HG03520 (cell line): ENCODE measurements around the gene MTHFS.
"Not testable (repeated sequence)": the region's sequence is repeated elsewhere in the genome, so short reads cannot be mapped to it uniquely, and the experiment has no call there.

Experiments
- ATAC-seq: cut with Tn5 transposase; IDR thresholded peaks from one replicate; pipeline ENCODE4 v1.9.1; 2021; ENCODE audit warnings: mild to moderate bottlenecking, moderate library complexity; ENCODE audit not compliant: unreplicated experiment

Gene MTHFS

DNA sequence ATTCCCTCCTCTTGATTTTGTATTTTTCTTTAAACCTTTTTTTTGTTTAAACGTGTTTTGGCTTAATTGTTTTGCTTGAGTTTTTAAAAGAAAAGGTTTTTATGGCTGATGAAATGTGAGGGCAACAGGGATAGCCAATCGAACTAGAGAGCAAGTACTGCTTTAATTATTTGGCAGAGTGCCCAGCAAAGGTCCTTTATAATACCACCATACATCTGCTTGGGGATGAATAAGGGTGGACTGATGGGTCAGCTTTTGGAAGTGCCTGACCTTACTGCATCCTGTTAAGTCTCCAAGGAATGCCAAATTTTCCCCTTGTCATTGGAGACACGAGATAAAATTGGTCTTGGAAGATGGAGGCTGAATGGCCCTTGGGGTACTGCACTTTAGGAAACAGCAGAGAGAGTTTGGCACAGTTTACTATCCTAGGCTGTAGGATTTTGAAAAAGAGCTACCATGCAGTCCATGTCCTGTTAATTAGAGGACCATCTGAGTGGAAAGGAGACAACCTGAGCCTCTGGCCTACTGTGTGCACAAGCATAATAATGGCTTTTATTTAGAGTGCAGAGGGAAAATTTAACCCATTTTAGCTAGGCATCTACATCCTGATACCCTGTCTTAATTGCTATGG lies 19.8 kb upstream of the MTHFS start:
- no peak for ATAC-seq

DNA sequence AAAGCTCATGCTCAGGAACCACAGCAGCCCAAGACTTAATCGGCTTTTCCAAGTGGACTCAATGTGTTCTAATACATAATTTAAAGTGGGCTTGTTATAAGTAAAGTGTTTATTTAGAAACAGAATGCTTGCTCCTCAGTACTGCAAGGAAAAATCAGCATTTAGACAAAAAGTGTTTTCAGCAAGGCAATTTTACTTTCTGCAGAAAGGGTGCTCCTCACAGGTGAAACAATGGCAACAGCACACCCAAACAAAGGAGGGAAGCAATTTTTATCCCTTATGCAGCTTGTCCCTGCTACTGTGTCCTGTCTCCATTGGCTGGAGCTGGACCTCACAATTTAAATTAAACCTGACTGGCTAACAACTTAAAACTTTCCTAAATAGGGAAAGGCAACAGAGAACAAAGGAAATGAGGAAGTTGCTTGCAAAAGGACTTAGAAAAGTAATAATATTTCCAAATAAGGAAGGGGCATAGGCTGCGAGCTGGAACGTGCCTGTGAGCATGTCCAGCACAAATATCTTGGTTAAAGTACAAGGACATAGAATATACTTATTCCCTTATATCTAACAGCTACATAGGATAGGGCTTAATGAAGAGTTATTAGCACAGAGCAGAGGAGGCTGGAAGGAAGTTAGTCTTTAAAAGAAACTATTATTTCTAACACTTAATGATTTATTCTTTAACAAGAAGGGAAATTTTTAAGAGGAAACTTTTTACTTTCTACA lies 19.1 kb upstream of the MTHFS start:
- ATAC-seq: not testable (repeated sequence)

DNA sequence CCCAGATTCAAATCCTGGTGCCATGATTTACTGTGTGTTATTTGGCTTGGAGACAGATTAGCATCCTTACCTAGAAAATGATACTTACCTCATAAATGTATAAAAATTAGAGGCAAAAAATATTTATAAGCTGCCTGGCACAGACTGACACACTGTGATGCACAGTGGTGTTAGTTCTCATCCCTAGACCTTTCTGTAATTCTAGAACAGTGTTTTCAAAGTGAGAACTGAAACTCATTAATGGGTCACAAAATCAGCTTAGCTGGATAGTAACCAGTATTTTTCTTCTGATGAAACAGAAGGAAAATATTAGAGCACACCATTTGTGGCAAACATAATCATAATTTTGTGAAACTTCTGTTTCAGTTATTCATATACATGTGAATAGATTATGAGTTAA lies 17.9 kb upstream of the MTHFS start:
- ATAC-seq: no peak

DNA sequence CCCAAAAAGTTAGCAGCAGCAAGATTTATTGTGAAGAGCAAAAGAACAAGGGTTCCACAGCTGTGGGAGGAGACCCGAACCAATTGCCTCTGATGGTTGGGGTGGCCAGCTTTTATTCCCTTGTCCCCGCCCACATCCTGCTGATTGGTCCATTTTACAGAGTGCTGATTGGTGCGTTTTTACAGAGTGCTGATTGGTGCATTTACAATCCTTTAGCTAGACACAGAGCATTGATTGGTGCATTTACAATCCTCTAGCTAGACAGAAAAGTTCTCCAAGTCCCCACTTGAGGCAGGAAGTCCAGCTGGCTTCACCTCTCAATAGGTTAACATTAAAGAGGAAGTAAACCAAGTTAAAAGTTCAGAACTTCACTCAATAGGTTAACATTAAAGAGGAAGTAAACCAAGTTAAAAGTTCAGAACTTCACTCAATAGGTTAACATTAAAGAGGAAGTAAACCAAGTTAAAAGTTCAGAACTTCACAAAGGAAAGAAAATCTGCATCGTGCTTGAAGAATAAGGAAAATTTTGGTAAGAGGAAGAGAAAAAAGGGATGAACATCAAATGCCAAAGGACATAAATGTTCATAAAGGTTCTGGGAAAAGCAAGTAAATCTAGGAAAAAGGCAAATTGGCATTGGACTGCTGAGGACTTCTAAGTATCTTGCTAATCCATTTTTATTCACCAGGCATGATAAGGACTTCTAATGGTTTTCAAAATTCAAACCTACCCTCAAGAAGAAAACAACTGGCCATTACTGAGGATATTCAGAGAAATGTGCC lies 12.9 kb upstream of the MTHFS start:
- not testable (repeated sequence) for ATAC-seq

DNA sequence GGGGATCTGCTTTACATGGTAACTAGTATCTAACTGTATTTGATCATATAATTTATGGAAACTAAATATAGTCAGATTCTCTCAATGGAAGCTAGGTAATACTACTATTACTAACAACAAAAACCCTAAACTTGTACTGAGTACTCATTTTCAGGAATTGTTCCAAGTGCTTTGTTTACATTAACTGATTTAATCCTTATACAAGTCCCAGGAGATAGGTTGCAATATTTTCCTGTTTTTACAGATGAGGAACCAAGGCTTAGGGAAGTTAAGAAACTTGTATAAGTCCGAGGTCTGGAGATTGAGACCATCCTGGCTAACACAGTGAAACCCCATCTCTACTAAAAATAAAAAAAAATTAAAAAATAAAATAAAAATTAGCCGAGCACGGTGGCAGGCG lies 7.5 kb upstream of the MTHFS start:
- no peak for ATAC-seq

DNA sequence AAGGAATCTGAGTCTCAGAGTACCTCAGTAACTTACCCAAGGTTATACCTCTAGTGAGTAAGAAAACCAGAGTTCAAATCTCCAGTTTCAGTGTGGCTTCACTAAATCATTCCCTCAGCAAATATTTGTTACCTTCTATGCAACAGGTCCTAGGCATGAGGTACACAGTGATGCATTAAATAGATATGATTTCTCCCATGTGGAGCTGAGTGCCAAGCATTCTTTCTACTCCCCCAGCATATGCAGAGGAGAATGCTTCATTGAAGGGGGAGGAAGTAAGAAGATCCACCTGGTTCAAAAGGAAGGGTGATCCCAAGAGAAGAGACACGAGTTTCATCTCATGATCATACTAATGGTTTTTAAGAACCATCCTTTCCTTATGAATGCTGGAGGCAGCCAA lies 6.8 kb upstream of the MTHFS start:
- ATAC-seq: no peak

DNA sequence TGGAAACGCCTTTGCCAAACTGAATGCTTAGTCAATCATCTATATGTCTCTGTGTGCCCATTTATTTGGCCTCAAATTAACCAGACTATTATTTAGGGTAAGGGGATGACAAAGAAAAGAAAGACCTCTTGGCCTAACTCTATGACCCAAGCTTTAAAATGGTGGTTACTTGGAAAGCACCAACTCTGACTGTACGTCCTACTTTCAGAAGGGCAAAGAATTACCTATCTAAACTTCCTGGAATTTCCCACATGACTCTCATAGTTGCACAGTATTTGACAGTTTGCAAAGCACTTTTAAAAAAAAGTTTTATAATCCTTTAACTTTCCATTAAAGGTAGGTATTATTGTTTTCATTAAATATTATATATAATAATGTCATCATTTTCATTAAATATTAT lies 6.3 kb upstream of the MTHFS start:
- no peak for ATAC-seq

DNA sequence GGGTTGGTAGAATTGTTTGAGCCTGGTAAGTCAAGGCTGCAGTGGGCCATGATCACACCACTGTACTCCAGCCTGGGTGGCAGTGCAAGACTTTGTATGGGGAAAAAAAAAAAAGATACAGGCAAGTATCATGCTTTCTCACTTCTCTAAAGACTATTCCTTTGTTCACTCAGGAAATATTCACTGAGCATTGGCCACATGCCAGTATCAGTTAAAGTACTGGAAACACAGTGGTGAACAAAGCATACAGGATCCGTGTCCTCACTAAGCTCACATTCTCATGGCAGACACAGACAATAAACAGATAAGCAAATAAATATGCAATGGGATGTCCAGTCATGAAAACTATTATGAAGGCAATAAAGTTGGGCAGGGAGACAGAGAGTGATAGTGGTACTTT lies 5.1 kb upstream of the MTHFS start:
- no peak for ATAC-seq

DNA sequence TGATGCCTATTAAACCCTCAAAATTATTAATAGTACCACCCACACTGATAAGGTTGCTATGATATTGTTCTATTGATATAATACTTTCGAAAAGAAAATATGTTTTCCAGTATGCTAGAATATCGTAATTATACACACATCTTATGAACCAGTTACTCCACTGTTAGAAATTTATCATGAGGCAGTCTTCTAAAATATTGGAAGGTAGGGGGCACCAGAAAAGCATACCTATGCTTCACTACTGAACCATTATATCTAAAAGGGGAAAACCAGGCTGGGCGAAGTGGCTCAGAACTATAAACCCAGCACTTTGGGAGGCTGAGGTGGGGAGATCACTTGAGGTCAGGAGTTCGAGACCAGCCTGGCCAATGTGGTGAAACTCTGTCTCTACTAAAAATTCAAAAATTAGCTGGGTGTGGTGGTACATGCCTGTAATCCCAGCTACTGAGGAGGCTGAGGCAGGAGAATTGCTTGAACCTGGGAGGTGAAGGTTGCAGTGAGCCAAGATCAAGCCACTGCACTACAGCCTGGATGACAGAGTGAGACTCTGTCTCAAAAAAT lies 4.1 kb upstream of the MTHFS start:
- not testable (repeated sequence) for ATAC-seq

DNA sequence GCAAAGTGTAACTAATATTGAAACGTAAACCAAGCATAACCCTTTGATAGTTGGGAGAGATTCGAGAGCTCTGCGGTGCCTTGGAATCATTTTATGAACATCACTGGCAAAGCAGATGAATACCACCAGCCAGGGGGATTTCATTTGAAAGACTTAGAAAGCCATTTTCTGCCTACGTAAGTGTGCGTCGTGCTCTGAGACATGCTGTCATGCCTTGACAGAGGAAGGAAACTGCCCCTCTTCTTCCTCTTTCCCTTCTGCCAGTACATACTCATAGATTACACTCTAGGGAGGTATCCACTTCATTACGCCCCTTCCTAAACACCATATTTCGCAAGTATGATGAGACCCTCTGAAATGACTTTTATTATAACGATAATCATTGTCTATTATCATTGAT lies 3.3 kb upstream of the MTHFS start:
- ATAC-seq: no peak

DNA sequence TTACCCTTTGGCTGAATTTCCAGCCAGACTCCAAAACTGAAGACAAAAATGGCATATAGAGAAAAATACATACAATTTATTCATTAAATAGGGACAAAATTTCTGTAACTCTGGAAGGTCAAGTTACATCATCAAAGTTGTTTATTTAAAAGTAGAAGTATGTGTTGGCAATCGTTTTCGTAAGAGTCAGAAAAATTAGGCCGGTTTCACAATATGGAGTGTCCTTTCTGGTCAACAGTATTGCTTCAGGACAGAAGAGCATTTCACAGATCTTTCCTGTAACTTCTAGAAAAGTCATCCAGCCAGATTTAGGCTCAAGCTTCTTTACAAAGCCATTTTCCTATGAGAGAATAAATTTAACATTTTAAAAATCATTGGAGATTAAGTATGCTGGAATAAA lies 2.0 kb upstream of the MTHFS start:
- ATAC-seq: not testable (repeated sequence)

DNA sequence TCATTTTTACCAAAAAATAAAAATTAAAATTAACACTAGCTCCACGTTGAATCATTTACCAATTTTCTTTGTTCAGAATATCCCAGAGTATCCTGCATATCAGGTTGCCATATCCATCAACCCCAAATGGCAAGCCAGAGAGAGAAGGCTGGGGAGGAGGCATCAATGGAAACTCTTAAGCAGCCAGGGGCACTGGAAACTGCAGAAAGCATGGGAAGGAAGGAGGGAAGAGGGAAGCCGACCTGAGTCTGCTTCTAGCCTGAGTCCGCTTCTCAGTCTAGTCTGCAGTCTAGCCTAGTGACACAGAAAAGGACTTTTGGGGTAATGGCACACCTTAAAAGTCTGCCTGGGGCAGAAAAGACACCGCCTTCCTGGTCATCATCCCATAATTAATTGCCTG lies 1.6 kb upstream of the MTHFS start:
- no peak for ATAC-seq

DNA sequence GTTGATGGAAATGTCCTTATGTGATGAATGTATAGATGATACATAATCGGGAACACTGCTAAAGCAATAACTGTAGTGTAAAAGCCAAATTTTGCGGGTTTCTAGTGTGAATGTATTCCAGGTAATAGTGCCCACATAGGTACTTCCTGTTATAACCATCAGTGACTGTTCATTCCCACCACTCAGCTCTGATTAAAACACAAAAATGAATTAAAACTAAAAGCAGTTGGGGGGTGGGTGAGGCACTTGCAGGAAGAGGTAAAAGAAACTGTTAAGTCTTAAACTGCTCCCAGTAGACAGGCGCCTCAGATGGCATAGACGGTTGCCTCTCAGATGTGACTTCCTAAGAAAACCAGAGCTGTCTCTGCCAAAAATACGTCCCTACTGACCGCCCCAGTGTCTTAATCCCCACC lies 893 bp upstream of the MTHFS start:
- ATAC-seq: no peak

DNA sequence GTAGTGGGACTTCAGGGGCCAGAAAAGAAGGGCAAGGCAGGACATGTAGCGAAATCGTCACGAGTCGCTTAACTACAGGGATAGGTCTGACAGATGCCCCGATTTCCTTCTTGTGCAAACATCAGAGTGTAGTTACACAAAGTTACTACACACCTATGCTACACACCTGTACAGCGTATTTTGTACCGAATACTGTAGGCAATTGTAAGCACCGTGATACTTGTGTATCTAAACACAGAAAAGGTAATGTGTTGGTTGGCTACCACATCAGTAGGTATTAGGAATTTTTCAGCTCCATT lies 515 bp upstream of the MTHFS start:
- no peak for ATAC-seq

DNA sequence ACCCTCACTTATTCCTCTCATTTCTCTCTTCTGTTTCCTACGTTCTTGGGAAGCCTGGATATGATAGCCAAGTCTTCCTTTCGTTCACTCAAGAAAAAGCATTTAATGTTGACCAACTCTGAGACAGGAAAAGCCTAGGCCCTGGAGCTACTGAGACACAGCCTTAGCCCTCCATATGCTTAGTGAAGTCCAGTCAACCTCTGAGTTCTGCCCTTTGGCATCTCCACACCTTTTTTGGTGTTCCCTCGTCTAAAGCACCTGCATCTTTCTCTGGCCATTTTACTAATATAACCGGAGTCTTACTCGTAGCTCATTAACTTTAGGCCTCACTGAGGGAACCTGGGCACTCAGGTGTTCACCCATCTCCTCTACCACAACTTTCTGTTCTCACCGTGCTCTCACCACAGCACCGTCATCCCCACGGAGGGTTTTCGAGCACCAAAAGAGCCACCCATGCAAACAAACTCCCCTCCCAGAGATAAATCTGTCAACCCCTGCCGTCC lies 632 bp downstream of the MTHFS start:
- no peak for ATAC-seq

DNA sequence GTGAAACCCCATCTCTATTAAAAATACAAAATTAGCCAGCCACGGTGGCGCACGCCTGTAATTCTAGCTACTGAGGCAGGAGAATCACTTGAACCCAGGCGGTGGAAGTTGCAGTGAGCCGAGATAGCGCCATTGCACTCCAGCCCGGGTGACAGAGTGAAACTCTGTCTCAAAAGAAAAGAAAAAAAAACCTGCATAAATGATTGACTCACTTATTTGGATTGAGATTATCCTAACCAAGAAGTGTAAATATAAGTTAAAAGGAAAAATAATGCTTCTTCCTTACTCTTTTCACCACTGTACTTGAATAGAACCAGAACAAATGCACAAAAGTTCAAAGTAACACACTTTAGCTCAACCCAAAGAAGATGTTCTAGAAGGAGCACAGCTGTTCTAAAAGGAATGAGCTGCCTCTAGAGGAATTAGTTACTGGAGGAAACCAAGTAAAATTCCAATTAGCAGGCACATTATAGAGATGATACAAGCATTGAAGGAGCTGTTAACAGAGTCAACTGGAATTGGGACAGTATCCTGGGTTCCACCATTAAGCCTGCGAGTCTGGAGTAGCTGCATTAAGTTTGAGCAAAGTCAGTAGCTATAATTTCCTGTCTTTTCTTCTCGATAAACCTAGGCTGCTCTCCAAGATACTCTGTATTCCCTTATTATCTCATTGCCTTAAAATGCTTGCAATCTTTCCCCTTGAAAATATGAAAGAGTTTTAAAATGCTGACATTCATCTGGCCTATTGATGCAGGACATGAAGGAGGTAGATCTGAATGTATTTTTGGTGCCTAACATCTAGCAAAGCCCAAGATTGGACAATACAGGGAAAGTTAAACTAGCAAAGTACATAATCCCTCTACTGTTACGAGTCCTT lies 9.5 kb downstream of the MTHFS start:
- no peak for ATAC-seq

DNA sequence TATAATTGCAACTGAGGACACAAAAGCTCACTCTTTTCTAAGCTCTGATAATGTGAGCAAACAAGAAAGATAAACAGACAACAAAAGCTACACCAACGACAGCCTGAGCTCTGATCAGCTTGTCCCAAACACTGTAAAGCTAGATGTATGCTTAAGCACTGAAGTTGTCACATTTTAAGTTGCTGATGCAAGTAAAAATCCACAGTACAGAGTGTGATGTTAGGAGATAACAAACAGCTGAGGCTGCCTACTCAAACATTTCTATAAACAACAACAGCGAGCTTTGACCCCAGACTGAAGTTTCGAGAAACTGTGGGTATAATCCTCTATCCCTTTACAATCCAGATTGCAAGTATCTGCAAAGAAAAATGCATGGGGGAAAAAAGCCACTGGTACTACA lies 10.7 kb downstream of the MTHFS start:
- no peak for ATAC-seq

DNA sequence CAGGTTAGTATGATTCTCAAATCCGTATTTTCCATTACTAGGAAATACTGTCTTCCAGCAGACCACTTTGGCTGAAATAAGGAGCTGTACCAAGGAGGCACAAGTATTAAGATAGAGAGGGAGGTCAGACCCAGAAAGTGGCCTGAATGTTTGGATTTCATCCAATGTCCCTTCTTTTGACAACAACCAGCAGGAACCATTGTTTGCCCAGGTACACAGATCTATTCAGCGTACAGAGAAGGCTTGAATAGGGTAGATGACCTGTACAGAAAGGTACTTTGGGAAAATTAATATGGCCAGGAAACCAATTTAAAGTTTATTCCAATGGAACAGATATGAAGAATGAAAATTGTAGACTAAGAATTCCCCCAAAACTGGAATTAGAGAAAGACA lies 12.6 kb downstream of the MTHFS start:
- ATAC-seq: no peak

DNA sequence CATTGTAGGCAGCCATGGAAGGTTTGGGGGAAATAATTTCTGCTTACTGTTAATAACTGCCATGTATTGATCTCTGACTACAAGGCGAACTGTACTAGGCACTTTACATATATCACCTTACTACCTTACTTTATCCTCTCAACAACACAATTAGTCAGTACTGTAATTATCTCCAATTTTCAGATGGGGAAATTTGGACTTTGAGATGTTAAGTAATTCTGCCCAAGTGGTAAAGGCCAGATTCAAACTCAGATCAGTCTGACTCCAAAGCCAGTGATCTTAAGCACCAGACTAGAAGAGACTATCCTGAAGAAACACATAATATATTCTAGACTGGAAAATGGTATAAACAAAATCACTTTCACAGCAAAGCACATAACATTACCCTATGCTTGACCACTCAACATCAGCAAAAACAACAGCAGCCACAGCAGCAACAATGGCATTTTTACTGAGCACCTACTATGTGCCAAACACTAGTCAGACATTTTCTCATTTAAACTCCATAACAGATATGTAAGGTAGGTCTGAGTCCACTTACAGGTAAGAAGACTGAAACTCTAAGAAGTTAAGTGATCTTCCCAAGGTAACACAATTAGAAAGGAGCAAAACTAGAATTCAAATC lies 13.1 kb downstream of the MTHFS start:
- no peak for ATAC-seq

DNA sequence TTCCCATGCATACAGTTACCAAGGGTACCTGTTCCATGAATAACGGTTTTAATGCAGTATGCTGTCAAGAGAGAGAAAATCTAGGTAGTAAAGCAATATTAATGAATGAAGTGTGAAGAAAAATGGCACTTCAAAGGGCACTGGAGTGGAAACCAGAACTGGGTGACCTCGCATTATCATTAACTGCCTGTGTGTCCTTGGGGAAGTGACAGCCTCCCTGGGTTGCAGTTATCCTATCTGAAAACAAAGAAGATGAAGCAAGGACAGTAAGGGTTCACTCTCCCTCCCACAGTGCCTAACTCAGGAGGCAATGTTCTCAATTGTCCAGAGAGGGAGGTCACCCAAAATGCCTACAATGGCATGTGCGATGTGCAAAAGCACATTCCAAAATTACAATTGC lies 15.1 kb downstream of the MTHFS start:
- ATAC-seq: no peak
